ENCODE measurements around the gene NUDT17.

The NUDT17 gene

GRCh38 chr1:145891587-145892485 is 46.4 kb downstream of the NUDT17 start:
- peak; percentile 75 to 91 for DNase-seq

- no peak for DNase-seq
These were observed 47.2 kb downstream of the NUDT17 start for GRCh38 chr1:145892486-145893087.

- no peak for DNase-seq
These were observed 48.1 kb downstream of the NUDT17 start for GRCh38 chr1:145893306-145894055.

- no peak for DNase-seq
These were observed 50.0 kb downstream of the NUDT17 start for GRCh38 chr1:145895471-145895870.

GRCh38 chr1:145897969-145898368 is 52.5 kb downstream of the NUDT17 start:
- no peak for DNase-seq

Measured in cerebellar nuclear complex (tissue), 1 donor.